Prostate gland (tissue), 2 donors: ENCODE data around the gene LAMA4.

Experiments used
- POLR2A ChIP-seq: fragments of 450-650 bp; IDR thresholded peaks from one replicate; pipeline ENCODE4 v1.6.1; 2016; ENCODE audit warnings: antibody characterized with exemption, mild to moderate bottlenecking
- TF ChIP-seq, protein P1 (sequence below), 4 experiments: fragments of 200-600 bp in 2 of 4; fragments of 450-650 bp in 2 of 4; sonication (generic) in 2 of 4; IDR thresholded peaks; 1 replicate in 3 of 4; 2 replicates in 1 of 4; pipeline ENCODE4 v1.5.1; 2016 to 2019; ENCODE audit warnings: antibody characterized with exemption in 4 of 4, mild to moderate bottlenecking in 2 of 4, moderate library complexity in 2 of 4

DNA sequence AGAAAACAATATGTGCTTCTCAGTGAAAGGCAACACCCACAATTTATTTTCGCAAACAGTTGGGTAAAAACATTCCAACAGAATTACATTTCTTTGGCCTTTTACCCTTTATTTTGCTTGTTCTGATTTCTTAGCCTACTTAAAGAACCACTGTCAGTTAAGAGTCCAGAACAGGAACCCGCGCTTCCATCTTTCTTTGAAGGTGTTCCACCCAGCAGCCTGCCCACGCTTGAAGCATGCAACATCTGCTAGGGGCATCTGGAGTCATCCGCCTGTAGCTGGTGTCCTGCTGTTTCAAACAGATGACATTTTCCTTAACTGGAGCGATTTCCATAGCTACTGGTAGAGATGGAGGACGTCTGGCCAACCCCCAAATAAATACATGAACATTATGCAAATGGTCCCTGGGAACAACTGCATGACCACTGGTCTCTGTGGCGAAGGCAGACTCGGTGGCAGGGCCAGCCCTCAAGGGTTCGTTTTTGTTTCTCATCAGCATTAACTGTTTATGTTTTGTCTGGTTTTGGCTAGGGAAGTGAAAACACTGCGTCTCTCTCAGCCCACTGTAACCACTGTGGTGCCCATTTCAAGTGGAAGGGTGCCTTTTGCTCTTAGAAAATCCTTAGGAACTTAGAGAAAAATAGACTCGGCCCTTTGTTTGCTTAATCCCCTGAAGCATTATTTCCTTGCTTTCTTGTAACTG is 51.6 kb downstream of the LAMA4 start:
- no peak for TF ChIP-seq POLR2A
- TF ChIP-seq, protein P1, sequence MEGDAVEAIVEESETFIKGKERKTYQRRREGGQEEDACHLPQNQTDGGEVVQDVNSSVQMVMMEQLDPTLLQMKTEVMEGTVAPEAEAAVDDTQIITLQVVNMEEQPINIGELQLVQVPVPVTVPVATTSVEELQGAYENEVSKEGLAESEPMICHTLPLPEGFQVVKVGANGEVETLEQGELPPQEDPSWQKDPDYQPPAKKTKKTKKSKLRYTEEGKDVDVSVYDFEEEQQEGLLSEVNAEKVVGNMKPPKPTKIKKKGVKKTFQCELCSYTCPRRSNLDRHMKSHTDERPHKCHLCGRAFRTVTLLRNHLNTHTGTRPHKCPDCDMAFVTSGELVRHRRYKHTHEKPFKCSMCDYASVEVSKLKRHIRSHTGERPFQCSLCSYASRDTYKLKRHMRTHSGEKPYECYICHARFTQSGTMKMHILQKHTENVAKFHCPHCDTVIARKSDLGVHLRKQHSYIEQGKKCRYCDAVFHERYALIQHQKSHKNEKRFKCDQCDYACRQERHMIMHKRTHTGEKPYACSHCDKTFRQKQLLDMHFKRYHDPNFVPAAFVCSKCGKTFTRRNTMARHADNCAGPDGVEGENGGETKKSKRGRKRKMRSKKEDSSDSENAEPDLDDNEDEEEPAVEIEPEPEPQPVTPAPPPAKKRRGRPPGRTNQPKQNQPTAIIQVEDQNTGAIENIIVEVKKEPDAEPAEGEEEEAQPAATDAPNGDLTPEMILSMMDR (IDR thresholded peaks at IDR 0.05): no peak
